ENCODE results near the gene IVL. TPM values are rescaled to one million over a fixed set of nuclear protein-coding genes. Genes with fewer than 3 reads are reported as not detected.

Gene IVL
- polyA plus RNA-seq, 1 donor from 2014 or later = not detected

DNA sequence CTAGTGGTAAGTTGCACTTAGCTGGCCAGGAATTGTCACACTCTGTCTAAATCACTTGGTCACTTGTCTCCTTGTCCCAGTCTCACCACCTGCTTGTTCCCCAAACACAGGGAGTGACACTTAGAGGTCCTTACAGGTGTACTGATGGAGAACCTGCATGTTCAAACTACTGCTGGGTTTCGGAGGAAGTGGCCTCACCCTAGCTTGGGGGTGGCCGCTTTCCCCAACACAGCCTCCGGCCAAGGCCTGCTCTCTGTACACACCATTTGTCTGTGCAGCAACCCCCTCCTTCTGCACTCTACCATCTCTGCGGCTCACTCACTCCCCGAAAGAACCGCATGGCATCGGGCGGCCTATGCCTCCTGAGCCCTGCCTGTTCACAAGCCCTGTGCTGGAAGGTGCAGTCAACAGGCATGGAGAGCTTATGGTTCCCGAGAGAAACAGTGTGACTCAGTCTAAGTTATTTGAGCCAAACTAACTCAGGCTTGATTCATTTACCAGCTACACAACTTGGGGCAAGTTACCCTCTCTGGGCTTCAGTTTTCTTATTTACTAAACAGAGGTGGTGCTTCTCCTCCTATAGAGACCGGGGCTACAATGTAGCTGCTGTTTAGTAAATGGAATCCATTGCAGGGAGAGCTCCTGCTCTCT is 51.6 kb downstream of the IVL start:
- Histone ChIP-seq H3K27me3 (ENCODE audit: insufficient read depth, low read depth, low read length) (no peaks in the 10 kb centered on the region), H3K4me2 (ENCODE audit: low read length) (no peak overlapping the region), H3F3A (ENCODE audit: insufficient read depth, low read length, poor library complexity, severe bottlenecking) (no peaks in the 10 kb centered on the region), H3K9ac (ENCODE audit: low read length) (no peak overlapping the region), H3K4me3 (ENCODE audit: low read length) (no peak overlapping the region), H3K36me3 (ENCODE audit: insufficient read depth, low read length) (no peaks in the 10 kb centered on the region), H2AFZ (ENCODE audit: low read depth, low read length) (no peak overlapping the region), H3K9me3 (ENCODE audit: low read length) (no peaks in the 10 kb centered on the region), H3K27ac (ENCODE audit: low read length) (no peak overlapping the region), H3K9me2 (ENCODE audit: insufficient read depth, low read length) (no peaks in the 10 kb centered on the region), H4K20me1 (ENCODE audit: insufficient read depth) (no peaks in the 10 kb centered on the region), H3K79me2 (replicated peaks; ENCODE audit: insufficient read depth, low read length) (no peaks in the 10 kb centered on the region)
- TF ChIP-seq TAF1 (IDR thresholded peaks at IDR 0.05; ENCODE audit: low read depth) (no peak), EP300 (conservative IDR thresholded peaks at IDR 0.05; ENCODE audit: poor library complexity, severe bottlenecking) (no peak), MXI1 (conservative IDR thresholded peaks at IDR 0.05; ENCODE audit: poor library complexity, severe bottlenecking) (no peak), SMC3 (conservative IDR thresholded peaks at IDR 0.05; ENCODE audit: poor library complexity) (no peak), EZH2 (IDR thresholded peaks at IDR 0.05; ENCODE audit: borderline replicate concordance, insufficient read depth, low read length, poor library complexity, severe bottlenecking) (no peak), RAD21 (conservative IDR thresholded peaks at IDR 0.05) (no peak), POLR2AphosphoS5 (IDR thresholded peaks at IDR 0.05) (no peak)
- TF ChIP-seq, protein P1, sequence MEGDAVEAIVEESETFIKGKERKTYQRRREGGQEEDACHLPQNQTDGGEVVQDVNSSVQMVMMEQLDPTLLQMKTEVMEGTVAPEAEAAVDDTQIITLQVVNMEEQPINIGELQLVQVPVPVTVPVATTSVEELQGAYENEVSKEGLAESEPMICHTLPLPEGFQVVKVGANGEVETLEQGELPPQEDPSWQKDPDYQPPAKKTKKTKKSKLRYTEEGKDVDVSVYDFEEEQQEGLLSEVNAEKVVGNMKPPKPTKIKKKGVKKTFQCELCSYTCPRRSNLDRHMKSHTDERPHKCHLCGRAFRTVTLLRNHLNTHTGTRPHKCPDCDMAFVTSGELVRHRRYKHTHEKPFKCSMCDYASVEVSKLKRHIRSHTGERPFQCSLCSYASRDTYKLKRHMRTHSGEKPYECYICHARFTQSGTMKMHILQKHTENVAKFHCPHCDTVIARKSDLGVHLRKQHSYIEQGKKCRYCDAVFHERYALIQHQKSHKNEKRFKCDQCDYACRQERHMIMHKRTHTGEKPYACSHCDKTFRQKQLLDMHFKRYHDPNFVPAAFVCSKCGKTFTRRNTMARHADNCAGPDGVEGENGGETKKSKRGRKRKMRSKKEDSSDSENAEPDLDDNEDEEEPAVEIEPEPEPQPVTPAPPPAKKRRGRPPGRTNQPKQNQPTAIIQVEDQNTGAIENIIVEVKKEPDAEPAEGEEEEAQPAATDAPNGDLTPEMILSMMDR (IDR thresholded peaks at IDR 0.05; ENCODE audit: poor library complexity, severe bottlenecking) = no peak
- TF ChIP-seq, protein P2, sequence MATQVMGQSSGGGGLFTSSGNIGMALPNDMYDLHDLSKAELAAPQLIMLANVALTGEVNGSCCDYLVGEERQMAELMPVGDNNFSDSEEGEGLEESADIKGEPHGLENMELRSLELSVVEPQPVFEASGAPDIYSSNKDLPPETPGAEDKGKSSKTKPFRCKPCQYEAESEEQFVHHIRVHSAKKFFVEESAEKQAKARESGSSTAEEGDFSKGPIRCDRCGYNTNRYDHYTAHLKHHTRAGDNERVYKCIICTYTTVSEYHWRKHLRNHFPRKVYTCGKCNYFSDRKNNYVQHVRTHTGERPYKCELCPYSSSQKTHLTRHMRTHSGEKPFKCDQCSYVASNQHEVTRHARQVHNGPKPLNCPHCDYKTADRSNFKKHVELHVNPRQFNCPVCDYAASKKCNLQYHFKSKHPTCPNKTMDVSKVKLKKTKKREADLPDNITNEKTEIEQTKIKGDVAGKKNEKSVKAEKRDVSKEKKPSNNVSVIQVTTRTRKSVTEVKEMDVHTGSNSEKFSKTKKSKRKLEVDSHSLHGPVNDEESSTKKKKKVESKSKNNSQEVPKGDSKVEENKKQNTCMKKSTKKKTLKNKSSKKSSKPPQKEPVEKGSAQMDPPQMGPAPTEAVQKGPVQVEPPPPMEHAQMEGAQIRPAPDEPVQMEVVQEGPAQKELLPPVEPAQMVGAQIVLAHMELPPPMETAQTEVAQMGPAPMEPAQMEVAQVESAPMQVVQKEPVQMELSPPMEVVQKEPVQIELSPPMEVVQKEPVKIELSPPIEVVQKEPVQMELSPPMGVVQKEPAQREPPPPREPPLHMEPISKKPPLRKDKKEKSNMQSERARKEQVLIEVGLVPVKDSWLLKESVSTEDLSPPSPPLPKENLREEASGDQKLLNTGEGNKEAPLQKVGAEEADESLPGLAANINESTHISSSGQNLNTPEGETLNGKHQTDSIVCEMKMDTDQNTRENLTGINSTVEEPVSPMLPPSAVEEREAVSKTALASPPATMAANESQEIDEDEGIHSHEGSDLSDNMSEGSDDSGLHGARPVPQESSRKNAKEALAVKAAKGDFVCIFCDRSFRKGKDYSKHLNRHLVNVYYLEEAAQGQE (IDR thresholded peaks at IDR 0.05; ENCODE audit: borderline replicate concordance) = no peak

DNA sequence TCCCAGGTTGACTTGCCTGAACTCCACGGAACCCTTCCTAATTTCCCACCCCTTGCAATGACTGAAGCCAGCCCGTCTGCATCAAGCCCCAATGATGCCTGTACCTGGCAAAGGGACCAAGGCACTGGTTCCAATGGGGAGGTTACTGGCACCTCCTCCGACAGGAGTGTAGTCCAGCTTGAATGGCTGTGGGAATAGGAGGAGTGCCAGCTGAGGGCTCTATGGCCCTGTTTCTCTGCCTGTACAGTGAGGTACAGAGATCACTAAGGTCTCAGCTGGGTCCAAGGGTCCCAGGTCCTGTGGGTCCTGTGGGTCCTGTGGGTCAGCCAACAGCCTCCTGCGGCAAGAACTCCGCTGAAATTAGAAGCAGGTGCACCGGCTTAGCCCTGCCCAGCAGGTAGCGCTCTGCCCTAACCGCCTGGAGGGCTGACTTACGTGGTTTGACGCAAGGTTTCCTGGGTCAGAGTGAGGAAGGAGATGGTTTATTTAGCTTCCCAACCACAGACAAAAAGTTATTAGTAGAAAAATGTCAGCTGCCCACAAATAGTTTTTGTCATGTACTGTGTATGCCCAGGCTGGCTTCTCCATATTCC is 52.2 kb downstream of the IVL start:
- TF ChIP-seq RAD21 (conservative IDR thresholded peaks at IDR 0.05) (no peak), EP300 (conservative IDR thresholded peaks at IDR 0.05; ENCODE audit: poor library complexity, severe bottlenecking) (no peak), EZH2 (IDR thresholded peaks at IDR 0.05; ENCODE audit: borderline replicate concordance, insufficient read depth, low read length, poor library complexity, severe bottlenecking) (no peak), TAF1 (IDR thresholded peaks at IDR 0.05; ENCODE audit: low read depth) (no peak), POLR2AphosphoS5 (IDR thresholded peaks at IDR 0.05) (no peak), MXI1 (conservative IDR thresholded peaks at IDR 0.05; ENCODE audit: poor library complexity, severe bottlenecking) (no peak), SMC3 (conservative IDR thresholded peaks at IDR 0.05; ENCODE audit: poor library complexity) (no peak)
- TF ChIP-seq, protein P2 (IDR thresholded peaks at IDR 0.05; ENCODE audit: borderline replicate concordance) = no peak
- TF ChIP-seq, protein P1 (IDR thresholded peaks at IDR 0.05; ENCODE audit: poor library complexity, severe bottlenecking) = no peak
- Histone ChIP-seq H3K9me3 (ENCODE audit: low read length) (no peaks in the 10 kb centered on the region), H3K4me2 (ENCODE audit: low read length) (no peak overlapping the region), H3K4me3 (ENCODE audit: low read length) (no peak overlapping the region), H3K9me2 (ENCODE audit: insufficient read depth, low read length) (no peaks in the 10 kb centered on the region), H4K20me1 (ENCODE audit: insufficient read depth) (no peaks in the 10 kb centered on the region), H3F3A (ENCODE audit: insufficient read depth, low read length, poor library complexity, severe bottlenecking) (no peaks in the 10 kb centered on the region), H3K27me3 (ENCODE audit: insufficient read depth, low read depth, low read length) (no peaks in the 10 kb centered on the region), H2AFZ (ENCODE audit: low read depth, low read length) (no peak overlapping the region), H3K36me3 (ENCODE audit: insufficient read depth, low read length) (no peaks in the 10 kb centered on the region), H3K79me2 (replicated peaks; ENCODE audit: insufficient read depth, low read length) (no peaks in the 10 kb centered on the region), H3K9ac (ENCODE audit: low read length) (no peak overlapping the region), H3K27ac (ENCODE audit: low read length) (no peak overlapping the region)

Measured in neural cell (in vitro differentiated cells).